GM18951 (cell line): ENCODE data around the gene GNG12.
"Not testable (repeated sequence)": the region's sequence is repeated elsewhere in the genome, so short reads cannot be mapped to it uniquely, and the experiment has no call there.

Experiments
- POLR2A ChIP-seq: IDR thresholded peaks from 4 replicates; pipeline ENCODE4 v1.6.1; 2011; ENCODE audit warnings: mild to moderate bottlenecking; ENCODE audit not compliant: insufficient read length, insufficient read depth; ENCODE audit errors: extremely low read depth
- in situ Hi-C: fragments of 300-500 bp; cut with MboI; formaldehyde crosslinking; loops from one replicate; pipeline ENCODE4 v1.12.0; 2022; ENCODE audit warnings: low sequenced_read_pairs, mixed read lengths, inconsistent platforms; ENCODE audit not compliant: unreplicated experiment

GNG12 gene

GRCh38 chr1:67674260-67675011 is 158.8 kb downstream of the GNG12 start:
- TF ChIP-seq POLR2A, result no peak
- in situ Hi-C loops, result no loop called here

- in situ Hi-C loops, result no loop called here
- TF ChIP-seq POLR2A, result no peak
These were observed 159.6 kb downstream of the GNG12 start for GRCh38 chr1:67673468-67674201.

GRCh38 chr1:67672260-67672803 is 160.9 kb downstream of the GNG12 start:
- in situ Hi-C loops, result no loop called here
- no peak for TF ChIP-seq POLR2A

DNA sequence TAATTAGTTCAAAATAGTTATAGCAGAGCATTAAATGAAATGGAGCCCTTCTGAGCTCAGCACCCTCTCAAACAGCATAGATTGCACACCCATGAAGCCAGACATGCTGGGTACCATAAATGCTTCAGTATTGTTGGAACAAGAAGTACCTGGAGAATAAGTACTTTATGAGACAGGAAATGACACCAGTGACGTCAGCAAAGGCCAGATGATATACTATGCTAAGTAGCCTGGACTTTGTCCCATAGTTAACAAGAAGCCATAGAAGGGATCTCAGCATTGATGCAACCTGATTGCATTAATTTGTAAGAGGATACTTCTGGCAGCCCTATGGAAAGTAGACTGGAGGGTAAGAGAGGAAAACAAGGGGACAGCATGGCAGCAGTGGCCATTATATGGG is 164.6 kb downstream of the GNG12 start:
- no peak for TF ChIP-seq POLR2A
- in situ Hi-C loops, result no loop called here

DNA sequence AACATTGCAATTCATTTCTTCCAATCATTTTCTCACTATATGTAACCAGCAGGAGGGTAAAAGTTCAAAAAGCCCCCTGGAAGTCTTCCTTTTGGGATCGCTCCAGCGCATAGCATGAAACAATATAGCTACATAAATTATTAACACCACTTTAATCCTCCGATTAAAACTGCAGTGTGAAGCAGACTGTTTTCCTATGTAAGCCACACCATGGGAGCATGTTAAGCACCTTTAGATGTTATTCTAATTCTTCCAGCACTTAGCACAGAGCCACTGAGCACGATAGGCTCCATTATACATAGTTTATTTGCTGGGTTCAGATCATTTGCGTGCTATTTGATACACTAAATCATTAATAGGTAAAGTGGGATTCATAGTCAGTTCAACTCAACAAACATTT is 166.6 kb downstream of the GNG12 start:
- TF ChIP-seq POLR2A, result no peak
- in situ Hi-C loops, result no loop called here

DNA sequence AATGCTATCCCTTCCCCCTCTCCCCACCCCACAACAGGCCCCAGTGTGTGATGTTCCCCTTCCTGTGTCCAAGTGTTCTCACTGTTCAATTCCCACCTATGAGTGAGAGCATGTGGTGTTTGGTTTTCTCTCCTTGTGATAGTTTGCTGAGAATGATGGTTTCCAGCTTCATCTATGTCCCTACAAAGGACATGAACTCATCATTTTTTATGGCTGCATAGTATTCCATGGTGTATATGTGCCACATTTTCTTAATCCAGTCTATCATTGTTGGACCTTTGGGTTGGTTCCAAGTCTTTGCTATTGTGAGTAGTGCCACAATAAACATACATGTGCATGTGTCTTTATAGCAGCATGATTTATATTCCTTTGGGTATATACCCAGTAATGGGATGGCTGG is 168.0 kb downstream of the GNG12 start:
- in situ Hi-C loops, result not testable (repeated sequence)

DNA sequence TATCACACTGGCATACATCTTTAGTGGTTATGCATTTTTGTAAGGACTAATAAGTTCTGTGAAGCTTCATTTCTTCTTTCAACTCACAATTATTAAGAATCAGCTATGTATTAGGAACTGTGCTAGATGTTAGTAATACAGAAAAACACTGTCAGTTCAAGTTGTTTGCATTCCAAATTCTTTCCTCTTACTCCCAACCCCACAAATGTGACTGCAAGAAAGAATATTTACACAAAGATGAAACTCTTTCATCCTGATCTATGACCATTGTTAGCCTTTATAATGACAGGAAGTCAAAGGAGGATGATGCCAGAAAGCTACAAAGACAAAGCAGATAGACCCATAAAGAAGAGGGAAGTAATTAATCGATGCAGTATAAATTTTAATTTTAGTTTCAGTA is 169.2 kb downstream of the GNG12 start:
- no peak for TF ChIP-seq POLR2A
- in situ Hi-C loops, result no loop called here

DNA sequence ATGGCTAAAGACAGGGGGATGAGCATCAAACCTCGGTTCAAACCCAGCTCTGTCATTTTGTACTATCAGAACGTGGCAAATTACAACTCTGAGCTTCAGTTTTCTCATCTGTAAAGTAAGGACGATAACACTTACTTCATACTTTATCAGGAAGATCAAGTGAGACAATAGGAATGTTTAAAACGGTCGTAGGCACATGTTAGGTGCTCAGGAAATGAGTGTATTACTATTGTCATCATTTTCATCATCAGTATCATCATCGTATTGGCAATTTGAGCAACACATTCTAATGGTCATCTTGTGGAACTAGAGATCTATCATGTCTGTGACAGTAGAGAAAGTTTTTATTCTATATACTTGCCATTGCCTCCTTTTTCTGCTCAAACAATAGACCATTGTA is 170.4 kb downstream of the GNG12 start:
- in situ Hi-C loops, result no loop called here
- TF ChIP-seq POLR2A, result no peak

DNA sequence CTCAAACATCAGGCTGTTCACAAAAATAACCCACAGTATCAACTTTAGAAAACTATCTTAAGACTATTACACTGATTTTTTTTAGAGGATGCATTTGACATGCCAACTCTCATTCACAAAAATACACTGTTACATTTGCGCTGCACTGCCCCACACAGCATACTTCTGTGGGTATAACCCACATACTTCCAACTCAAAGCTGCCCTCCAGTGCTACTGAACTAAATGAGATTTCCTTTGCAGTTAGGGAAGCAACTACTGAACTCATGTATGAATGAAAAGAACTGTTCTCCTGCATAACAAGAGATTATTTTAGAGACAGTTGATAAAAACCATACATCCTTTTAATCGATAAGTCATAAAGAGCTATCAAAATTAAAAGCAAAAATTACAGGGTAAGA is 174.0 kb downstream of the GNG12 start:
- in situ Hi-C loops, result no loop called here
- TF ChIP-seq POLR2A, result no peak

GRCh38 chr1:67657152-67657551 is 176.1 kb downstream of the GNG12 start:
- in situ Hi-C loops, result not testable (repeated sequence)

DNA sequence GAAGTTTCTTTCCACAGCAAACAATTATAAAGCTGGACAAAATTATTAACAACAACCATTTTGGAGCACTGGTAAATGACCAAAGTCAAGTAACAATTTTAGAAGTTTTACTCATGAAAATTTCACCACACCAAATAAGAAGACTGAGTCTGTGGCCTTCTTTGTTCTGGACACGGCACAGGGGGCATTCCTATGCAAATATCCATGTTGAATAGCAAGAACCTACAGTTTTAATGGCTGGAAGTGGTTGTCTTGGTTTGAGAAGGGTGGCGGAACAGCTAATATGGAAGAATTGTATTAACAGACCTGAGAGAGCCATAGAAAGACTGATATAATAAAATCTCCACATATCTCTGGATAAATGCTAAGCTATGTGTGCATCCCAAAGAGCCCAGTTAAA is 177.7 kb downstream of the GNG12 start:
- TF ChIP-seq POLR2A, result no peak
- in situ Hi-C loops, result no loop called here

GRCh38 chr1:67653304-67653703 is 180.0 kb downstream of the GNG12 start:
- no peak for TF ChIP-seq POLR2A
- in situ Hi-C loops, result no loop called here

- in situ Hi-C loops, result no loop called here
- TF ChIP-seq POLR2A, result no peak
These were observed 180.5 kb downstream of the GNG12 start for GRCh38 chr1:67652800-67653199.
